Right forelimb (tissue), 1 donor: ENCODE data around the gene F10.

ENCODE experiments used
- DNase-seq: peaks from one replicate; pipeline ENCODE4 v3.0.0-alpha.2; 2018

The F10 gene

GRCh38 chr13:113102727-113103126, 19.9 kb upstream of the F10 start:
- no peak for DNase-seq

- no peak for DNase-seq
Measured at GRCh38 chr13:113103646-113104045, 19.0 kb upstream of the F10 start.

- no peak for DNase-seq
Measured at GRCh38 chr13:113105032-113105920, 17.3 kb upstream of the F10 start, which contains the start of gene F7. F7 (plus strand) TSS chr13:113105791; CDS start chr13:113105842, 51 bp downstream.

GRCh38 chr13:113105921-113106452, 16.6 kb upstream of the F10 start:
- DNase-seq = no peak

GRCh38 chr13:113106711-113107351, 15.8 kb upstream of the F10 start:
- no peak for DNase-seq

- DNase-seq = peak; percentile 39
Measured at GRCh38 chr13:113108521-113108920, 14.1 kb upstream of the F10 start.

- peak; percentile 52 for DNase-seq
Measured at GRCh38 chr13:113109151-113110047, 13.2 kb upstream of the F10 start.

GRCh38 chr13:113110048-113110851, 12.3 kb upstream of the F10 start:
- peak; percentile 69 for DNase-seq

- peak; percentile 51 for DNase-seq
Measured at GRCh38 chr13:113110852-113111315, 11.7 kb upstream of the F10 start.

- peak; percentile 24 for DNase-seq
Measured at GRCh38 chr13:113111821-113112220, 10.8 kb upstream of the F10 start.

GRCh38 chr13:113112475-113112874, 10.1 kb upstream of the F10 start:
- DNase-seq = peak; percentile 21

GRCh38 chr13:113112893-113113845, 9.4 kb upstream of the F10 start:
- peak; percentile 22 for DNase-seq

- peak; percentile 34 for DNase-seq
Measured at GRCh38 chr13:113113846-113114271, 8.7 kb upstream of the F10 start.

- DNase-seq = peak; percentile 20
Measured at GRCh38 chr13:113114511-113115362, 7.9 kb upstream of the F10 start.

- DNase-seq = no peak
Measured at GRCh38 chr13:113115363-113116205, 7.0 kb upstream of the F10 start.

- DNase-seq = no peak
Measured at GRCh38 chr13:113116206-113116800, 6.3 kb upstream of the F10 start.

GRCh38 chr13:113116871-113117271, 5.7 kb upstream of the F10 start:
- DNase-seq = no peak

GRCh38 chr13:113117335-113117872, 5.2 kb upstream of the F10 start:
- no peak for DNase-seq
